ENCODE results near the gene STXBP2.
A peak's percentile ranks its signal among the peaks of the same experiment; 100 is the strongest.

STXBP2 gene

DNA sequence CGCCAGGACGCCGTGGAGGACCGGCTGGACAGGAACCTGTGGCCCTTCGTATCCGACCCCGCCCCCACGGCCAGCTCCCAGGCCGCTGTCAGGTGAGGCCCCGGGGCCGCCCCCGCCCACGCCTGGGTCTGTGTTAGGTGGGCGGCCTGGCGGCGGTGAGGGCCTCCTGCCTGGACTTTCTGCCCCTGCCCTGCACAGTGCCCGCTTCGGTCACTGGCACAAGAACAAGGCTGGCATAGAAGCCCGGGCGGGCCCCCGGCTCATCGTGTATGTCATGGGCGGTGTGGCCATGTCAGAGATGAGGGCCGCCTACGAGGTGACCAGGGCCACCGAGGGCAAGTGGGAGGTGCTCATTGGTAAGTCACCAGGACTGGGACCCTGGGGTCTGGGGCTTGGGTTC, 10.2 kb downstream of the STXBP2 start:
- no peak for DNase-seq (ENCODE audit: low read depth)

GRCh38 chr19:7648265-7649014, 11.5 kb downstream of the STXBP2 start:
- H3K4me3 ChIP-seq (replicated peaks; ENCODE audit: low read depth, low read length): no peak overlapping the region
- no peak for DNase-seq (ENCODE audit: low read depth)
- TF ChIP-seq, protein P1, sequence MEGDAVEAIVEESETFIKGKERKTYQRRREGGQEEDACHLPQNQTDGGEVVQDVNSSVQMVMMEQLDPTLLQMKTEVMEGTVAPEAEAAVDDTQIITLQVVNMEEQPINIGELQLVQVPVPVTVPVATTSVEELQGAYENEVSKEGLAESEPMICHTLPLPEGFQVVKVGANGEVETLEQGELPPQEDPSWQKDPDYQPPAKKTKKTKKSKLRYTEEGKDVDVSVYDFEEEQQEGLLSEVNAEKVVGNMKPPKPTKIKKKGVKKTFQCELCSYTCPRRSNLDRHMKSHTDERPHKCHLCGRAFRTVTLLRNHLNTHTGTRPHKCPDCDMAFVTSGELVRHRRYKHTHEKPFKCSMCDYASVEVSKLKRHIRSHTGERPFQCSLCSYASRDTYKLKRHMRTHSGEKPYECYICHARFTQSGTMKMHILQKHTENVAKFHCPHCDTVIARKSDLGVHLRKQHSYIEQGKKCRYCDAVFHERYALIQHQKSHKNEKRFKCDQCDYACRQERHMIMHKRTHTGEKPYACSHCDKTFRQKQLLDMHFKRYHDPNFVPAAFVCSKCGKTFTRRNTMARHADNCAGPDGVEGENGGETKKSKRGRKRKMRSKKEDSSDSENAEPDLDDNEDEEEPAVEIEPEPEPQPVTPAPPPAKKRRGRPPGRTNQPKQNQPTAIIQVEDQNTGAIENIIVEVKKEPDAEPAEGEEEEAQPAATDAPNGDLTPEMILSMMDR (IDR thresholded peaks at IDR 0.05; ENCODE audit: low read length, missing control alignments): no peak

More for the DNA sequence above, 10.2 kb downstream of the STXBP2 start:
- TF ChIP-seq, protein P1 (IDR thresholded peaks at IDR 0.05; ENCODE audit: low read length, missing control alignments): no peak
- no peak overlapping the region for H3K4me3 ChIP-seq (replicated peaks; ENCODE audit: low read depth, low read length)

DNA sequence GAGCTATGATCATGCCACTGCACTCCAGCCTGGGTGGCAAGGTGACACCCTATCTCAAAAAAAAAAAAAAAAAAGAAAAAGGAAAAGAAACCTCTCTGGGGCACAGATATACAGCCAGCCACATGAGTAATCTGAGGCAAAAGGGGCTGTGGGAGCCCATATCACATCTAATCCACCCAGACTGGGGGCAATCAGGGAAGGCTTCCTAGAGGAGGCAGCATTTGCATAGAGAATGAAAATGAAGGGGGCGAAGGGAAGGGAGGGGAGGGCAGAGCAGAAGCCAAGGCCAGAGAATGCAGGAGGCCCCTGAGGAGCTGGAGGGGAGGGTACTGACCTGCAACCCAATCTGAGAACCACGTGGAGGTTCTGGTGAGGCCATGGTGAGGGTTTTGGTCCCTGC, 13.2 kb downstream of the STXBP2 start:
- TF ChIP-seq, protein P1 (IDR thresholded peaks at IDR 0.05; ENCODE audit: low read length, missing control alignments): no peak
- H3K4me3 ChIP-seq (replicated peaks; ENCODE audit: low read depth, low read length): no peak overlapping the region
- DNase-seq (ENCODE audit: low read depth): no peak

- peak; percentile 71 for DNase-seq (ENCODE audit: low read depth)
- peak overlapping the region; percentile 19 for H3K4me3 ChIP-seq (replicated peaks; ENCODE audit: low read depth, low read length)
- TF ChIP-seq, protein P1 (IDR thresholded peaks at IDR 0.05; ENCODE audit: low read length, missing control alignments): peak; percentile 96
Observed at GRCh38 chr19:7652061-7652641, 15.2 kb downstream of the STXBP2 start.

DNA sequence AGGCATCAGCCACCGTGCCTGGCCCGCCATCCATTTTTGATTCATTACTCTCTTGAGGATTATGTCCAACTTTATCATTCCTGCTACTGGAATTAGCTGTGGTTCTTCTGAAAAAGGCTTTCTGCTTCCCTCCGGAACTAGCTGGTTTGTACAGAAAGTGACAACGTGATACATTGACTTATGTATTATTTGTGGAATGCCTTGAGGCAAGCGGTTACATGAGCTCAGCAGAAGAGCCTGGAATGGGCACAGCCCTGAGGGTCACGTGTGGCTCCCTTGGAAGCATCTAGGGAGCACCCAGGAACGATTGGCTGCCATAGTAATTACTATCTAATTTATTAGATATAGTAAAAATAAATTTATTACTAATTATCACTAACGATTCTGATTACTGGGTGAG, 17.5 kb downstream of the STXBP2 start:
- no peak for DNase-seq (ENCODE audit: low read depth)
- no peak overlapping the region for H3K4me3 ChIP-seq (replicated peaks; ENCODE audit: low read depth, low read length)
- TF ChIP-seq, protein P1 (IDR thresholded peaks at IDR 0.05; ENCODE audit: low read length, missing control alignments): no peak

- TF ChIP-seq, protein P1 (IDR thresholded peaks at IDR 0.05; ENCODE audit: low read length, missing control alignments): no peak
- no peak overlapping the region for H3K4me3 ChIP-seq (replicated peaks; ENCODE audit: low read depth, low read length)
- no peak for DNase-seq (ENCODE audit: low read depth)
Observed at GRCh38 chr19:7655581-7655980, 18.7 kb downstream of the STXBP2 start.

Measured in fibroblast of pulmonary artery (primary cell).